Stimulated activated CD8-positive, alpha-beta memory T cell treated with anti-CD3 and anti-CD28 coated beads, Interleukin-4, amount 100 ng/mL, for 4 hours (primary cell): ENCODE measurements around the gene LAPTM4A.
"Not testable (repeated sequence)": the region's sequence is repeated elsewhere in the genome, so short reads cannot be mapped to it uniquely, and the experiment has no call there.

Experiments
- DNase-seq, 2 donors: peaks; one replicate each; pipeline ENCODE4 v3.0.0-alpha.2; 2020; ENCODE audit warnings: low read depth in 2 of 2, low spot score in 1 of 2

Gene LAPTM4A

GRCh38 chr2:20051532-20052228 lies at the start of gene LAPTM4A:
Gene LAPTM4A, minus strand, starts transcription at chr2:20051628. Its CDS starts 108 bp downstream, at chr2:20051520.
- peak; percentile 91 to 97 for DNase-seq

- no peak for DNase-seq
Measured at GRCh38 chr2:20100711-20101110, 49.3 kb upstream of the LAPTM4A start.

- no peak for DNase-seq
Measured at GRCh38 chr2:20099780-20100179, 48.4 kb upstream of the LAPTM4A start.

GRCh38 chr2:20097889-20098714 lies 46.7 kb upstream of the LAPTM4A start:
- peak; percentile 20 to 54 for DNase-seq

- DNase-seq, result no peak
Measured at GRCh38 chr2:20095469-20095868, 44.0 kb upstream of the LAPTM4A start.

DNA sequence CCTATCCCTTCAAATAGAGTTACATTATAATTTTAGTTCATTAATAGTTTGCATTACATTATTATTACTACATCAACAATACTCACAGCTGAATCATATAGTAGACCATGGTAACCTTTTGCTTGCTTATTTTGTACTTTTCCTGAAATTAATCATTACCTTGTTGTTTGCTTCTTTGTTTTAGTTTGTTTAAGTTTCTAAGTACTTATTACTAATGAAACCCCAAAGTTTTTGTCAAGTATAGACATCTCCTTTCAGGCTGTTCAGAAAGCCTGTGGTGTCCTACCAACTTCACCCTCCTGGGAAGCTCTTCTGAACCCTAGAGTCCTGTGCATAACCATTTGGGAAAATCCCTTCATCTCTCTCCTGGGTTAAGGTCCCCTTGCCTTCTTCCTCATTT lies 43.5 kb upstream of the LAPTM4A start:
- no peak for DNase-seq

- no peak for DNase-seq
Measured at GRCh38 chr2:20094142-20094755, 42.8 kb upstream of the LAPTM4A start.

DNA sequence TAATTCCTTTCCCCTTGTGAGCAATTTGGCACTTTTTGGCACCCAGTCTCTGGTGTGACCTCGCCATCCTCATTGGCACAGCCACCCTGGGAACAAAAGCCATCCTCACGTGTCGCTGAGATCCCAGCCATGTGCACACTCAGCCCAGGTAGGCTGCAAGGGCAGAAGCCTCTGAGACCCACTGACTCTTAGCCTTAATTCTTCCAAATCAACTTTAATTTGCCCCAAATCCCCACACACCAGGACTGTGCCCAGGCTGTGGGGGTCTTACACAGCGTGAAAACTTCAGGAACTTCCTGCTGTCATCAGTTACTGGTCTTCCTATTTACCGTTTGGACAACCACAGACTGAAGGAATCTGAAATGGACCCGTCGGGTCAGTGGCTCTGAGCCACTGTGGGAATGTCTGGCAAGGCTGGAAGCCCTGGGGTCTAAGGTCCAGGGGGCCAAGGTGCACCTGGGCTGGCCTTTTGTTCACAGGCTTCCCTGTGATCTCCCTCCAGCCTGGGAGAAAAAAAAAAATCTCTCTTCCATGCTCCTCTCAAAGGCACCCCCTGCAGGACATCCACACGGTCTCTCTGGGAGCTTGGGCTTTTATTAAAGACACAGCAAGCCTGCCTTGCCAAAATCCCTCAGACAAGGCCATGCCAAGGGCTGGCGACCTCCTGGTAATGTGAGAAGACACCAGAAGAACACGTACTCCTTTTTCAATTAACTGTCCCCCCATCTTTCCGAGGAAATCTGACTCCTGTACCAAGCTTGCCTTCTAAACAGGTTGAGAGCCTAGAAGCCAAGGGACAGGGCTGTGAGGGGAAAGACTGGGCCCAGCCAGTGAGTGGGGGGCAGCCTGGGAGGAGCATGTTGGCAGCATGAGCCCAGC lies 42.1 kb upstream of the LAPTM4A start:
- no peak for DNase-seq

GRCh38 chr2:20092901-20093235 lies 41.4 kb upstream of the LAPTM4A start:
- no peak for DNase-seq

DNA sequence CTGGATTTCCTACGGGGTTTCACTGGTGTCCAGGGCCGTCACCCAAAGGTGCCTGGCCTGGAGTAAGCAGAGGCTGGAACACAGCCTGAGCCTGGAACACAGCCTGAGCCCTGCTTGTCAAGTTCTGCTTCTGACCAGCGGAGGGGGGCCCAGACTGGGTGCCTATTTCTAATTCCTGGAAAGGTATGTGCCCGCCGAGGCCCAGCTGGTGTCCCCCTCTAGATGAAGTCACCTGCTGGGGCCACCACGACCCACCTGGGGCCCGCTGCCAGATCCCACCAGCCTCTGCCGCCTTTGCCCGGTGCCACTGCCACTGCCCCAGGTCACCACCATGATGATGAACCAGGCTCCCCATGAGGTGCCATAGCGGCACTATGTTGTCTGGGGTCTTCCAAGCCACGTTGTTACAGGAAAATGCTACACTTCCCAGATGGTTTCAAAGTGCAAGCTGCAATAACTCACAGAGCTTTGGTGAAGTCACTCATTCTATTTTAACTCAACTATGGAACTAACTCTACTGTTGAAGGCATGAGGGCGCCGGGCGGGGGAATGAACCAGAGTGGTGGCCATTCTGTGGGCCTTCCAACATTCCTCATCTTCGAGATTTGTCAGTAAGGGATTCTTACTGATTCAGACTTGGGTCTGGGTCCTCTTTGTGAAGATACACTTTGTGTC lies 40.9 kb upstream of the LAPTM4A start:
- no peak for DNase-seq

DNA sequence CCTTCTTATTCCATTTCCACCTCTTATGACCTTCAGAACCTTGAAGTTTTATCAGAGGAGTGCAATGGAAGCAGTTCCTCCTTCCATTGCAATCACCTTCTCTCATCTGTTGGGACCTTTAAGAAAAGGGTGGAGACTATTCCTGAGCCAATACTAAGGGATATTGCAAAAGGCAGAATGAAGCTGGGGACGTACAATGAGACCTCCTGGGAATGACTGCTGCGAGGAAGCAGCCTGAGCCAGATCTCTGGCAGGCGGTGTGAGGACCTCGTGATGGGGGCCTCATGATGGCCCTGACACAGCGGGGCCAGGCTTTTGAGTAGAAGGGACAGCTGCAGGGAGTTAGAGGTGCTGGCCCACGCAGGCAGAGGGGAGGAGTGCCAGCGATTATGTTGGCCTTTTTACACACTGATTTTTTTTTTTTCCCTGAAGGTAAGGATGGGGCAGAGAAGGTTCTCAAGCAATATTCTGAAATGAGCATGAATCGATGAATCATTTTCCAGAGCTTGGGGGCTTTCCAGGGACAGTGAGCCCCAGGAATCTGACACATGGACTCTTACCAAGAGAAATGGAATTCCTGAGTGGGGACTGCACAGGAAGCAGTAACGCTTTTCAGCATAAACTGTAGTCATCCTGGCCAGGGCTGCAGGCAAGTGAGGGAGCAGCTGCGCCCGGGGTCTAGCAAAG lies 40.0 kb upstream of the LAPTM4A start:
- DNase-seq, result no peak

- DNase-seq, result no peak
Measured at GRCh38 chr2:20089715-20090464, 38.5 kb upstream of the LAPTM4A start.

GRCh38 chr2:20085909-20086308 lies 34.5 kb upstream of the LAPTM4A start:
- DNase-seq, result not testable (repeated sequence)

DNA sequence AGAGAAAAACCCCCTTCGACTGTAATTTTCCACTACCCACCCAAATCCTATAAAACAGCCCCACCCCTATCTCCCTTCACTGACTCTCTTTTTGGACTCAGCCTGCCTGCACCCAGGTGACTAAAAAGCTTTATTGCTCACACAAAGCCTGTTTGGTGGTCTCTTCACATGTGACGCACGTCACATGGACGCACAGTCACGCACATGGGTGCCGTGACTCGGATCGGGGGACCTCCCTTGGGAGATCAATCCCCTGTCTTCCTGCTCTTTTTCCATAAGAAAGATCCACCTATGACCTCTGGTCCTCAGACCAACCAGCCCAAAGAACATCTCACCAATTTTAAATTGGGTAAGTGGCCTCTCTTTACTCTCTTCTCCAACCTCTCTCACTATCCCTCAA lies 31.4 kb upstream of the LAPTM4A start:
- DNase-seq, result not testable (repeated sequence)

GRCh38 chr2:20081841-20082240 lies 30.4 kb upstream of the LAPTM4A start:
- no peak for DNase-seq

DNA sequence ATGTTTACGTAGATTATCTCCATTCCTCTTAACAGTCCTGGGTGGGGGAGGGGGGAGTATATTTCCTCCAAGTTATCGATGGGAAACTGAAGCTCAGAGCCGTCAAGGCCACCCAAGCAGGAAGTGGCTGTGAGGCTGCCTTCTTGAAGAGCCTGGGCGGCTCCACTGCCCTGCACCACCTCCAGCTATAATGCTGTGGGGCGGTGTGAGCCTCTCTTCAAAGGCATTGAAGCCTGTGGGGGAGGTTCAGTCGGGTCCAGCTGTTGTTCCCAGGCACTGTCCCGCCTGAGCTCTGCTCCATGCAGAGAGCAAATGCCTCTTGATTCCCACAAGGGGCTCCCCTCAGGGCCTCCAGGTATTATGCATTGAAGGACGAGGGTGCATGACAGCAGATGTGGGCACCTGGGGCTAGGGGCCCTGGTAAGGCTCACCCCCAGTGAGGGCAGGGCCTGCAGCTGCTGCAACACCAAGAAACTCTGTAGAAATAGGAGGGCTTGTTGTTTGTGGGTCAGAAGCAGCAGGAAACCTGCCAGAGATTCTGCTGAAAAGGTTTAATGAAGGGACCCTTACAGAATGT lies 29.5 kb upstream of the LAPTM4A start:
- DNase-seq, result no peak

GRCh38 chr2:20080428-20080827 lies 29.0 kb upstream of the LAPTM4A start:
- DNase-seq, result no peak

DNA sequence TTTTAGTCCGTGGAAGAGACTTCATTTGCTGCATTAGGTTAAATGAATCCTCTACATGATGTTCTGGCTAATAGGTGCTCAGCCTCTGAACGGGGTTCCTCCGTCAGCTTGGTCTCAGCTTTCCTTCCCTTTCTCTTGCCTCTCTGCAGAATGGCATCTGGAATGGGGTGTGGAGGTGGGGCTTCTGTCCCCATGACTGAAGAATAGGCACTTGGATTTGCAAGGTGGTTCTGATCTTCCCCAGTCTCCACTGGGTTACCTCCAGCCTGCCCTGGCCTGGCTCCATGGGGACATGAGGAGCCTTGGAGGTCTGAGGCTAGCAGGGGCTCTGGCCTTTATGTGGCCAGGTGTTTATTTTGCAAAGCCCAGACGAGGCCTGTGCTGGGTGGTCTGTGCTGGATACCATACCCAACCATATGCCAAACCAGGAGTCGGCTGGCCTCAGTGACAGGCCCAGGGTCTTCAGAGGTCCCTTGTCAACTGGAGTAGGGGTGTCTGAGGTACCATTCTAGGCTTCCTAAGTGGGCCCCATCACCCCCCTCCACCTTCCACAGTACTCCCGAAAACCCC lies 28.2 kb upstream of the LAPTM4A start:
- DNase-seq, result no peak
